Esophagus squamous epithelium (tissue), 4 donors: ENCODE data around the gene CHST7.

Experiments used
- POLR2A ChIP-seq, 4 donors: fragments of 450-650 bp; IDR thresholded peaks; one replicate each; pipeline ENCODE4 v1.6.1; 2017; ENCODE audit warnings: antibody characterized with exemption in 4 of 4, mild to moderate bottlenecking in 4 of 4, moderate library complexity in 3 of 4
- TF ChIP-seq, protein P1 (sequence below), 6 experiments: fragments of 450-650 bp in 4 of 6; fragments of 200-600 bp in 2 of 6; sonication (generic) in 2 of 6; IDR thresholded peaks; one replicate each; pipeline ENCODE4 v1.5.1; 2016 to 2019; ENCODE audit warnings: antibody characterized with exemption in 6 of 6, mild to moderate bottlenecking in 4 of 6, moderate library complexity in 4 of 6

GRCh38 chrX:46636223-46636622 is 62.7 kb downstream of the CHST7 start:
- TF ChIP-seq, protein P1, sequence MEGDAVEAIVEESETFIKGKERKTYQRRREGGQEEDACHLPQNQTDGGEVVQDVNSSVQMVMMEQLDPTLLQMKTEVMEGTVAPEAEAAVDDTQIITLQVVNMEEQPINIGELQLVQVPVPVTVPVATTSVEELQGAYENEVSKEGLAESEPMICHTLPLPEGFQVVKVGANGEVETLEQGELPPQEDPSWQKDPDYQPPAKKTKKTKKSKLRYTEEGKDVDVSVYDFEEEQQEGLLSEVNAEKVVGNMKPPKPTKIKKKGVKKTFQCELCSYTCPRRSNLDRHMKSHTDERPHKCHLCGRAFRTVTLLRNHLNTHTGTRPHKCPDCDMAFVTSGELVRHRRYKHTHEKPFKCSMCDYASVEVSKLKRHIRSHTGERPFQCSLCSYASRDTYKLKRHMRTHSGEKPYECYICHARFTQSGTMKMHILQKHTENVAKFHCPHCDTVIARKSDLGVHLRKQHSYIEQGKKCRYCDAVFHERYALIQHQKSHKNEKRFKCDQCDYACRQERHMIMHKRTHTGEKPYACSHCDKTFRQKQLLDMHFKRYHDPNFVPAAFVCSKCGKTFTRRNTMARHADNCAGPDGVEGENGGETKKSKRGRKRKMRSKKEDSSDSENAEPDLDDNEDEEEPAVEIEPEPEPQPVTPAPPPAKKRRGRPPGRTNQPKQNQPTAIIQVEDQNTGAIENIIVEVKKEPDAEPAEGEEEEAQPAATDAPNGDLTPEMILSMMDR (IDR thresholded peaks at IDR 0.05) = no peak
- no peak for TF ChIP-seq POLR2A (IDR thresholded peaks at IDR 0.05)
